Measurements from ENCODE around the gene TAF11L5.
"Not testable (repeated sequence)": the region's sequence is repeated elsewhere in the genome, so short reads cannot be mapped to it uniquely, and the experiment has no call there.

DNA sequence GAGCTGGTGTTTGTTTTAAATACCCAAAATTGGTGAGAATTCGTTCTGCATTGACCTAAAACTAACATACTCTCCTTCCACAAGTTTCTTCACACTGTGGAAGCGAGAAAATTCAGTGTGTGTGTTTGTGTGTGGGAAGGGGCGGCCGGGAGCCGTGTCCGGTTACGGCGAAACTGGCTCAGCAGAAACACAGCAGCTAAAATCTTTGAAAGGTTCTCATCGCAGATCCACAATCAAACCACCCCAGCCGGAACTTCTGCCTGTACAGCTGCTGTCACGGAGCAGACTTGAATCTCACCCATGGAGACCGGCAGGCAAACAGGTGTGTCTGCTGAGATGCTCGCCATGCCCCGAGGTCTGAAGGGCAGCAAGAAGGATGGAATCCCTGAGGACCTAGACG, 3.3 kb downstream of the TAF11L5 start, which contains the start of gene TAF11L6:
- not testable (repeated sequence) for TF ChIP-seq CTCF (IDR thresholded peaks at IDR 0.05; ENCODE audit: low read depth, low read length, poor library complexity, severe bottlenecking); EZH2phosphoT487 (IDR thresholded peaks at IDR 0.05; ENCODE audit: borderline replicate concordance, low read length)
